Astrocyte (in vitro differentiated cells and primary cell): Measurements from ENCODE around the gene MLLT10.

Source experiments
- EZH2 ChIP-seq: IDR thresholded peaks from 2 replicates; pipeline ENCODE4 v1.6.1; 2012; ENCODE audit warnings: mild to moderate bottlenecking, low read length, inconsistent platforms; ENCODE audit not compliant: insufficient read depth
- TF ChIP-seq, protein P1 (sequence below): IDR thresholded peaks from 2 replicates; pipeline ENCODE4 v1.5.1; 2011; ENCODE audit warnings: low read depth, mild to moderate bottlenecking, inconsistent platforms, low read length, moderate library complexity; ENCODE audit not compliant: insufficient read depth

DNA sequence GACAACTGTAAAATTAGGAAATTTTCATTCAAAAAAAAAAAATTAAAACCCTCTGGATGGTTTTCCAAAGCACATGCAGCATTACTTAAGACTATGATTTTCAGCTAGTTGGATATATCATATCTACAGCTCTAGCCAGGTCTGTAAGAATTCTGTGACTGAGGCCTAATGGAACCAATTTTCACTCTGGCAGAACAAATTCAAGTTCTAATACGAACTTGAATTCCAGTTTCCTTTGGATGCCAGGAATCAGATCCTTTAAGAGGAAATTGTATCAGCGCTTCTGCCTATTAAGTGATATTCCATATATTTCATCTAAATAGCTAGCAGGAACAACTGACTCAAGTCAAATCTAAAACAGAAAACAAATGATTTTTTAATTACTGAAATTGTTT is 43.3 kb upstream of the MLLT10 start:
- TF ChIP-seq, protein P1, sequence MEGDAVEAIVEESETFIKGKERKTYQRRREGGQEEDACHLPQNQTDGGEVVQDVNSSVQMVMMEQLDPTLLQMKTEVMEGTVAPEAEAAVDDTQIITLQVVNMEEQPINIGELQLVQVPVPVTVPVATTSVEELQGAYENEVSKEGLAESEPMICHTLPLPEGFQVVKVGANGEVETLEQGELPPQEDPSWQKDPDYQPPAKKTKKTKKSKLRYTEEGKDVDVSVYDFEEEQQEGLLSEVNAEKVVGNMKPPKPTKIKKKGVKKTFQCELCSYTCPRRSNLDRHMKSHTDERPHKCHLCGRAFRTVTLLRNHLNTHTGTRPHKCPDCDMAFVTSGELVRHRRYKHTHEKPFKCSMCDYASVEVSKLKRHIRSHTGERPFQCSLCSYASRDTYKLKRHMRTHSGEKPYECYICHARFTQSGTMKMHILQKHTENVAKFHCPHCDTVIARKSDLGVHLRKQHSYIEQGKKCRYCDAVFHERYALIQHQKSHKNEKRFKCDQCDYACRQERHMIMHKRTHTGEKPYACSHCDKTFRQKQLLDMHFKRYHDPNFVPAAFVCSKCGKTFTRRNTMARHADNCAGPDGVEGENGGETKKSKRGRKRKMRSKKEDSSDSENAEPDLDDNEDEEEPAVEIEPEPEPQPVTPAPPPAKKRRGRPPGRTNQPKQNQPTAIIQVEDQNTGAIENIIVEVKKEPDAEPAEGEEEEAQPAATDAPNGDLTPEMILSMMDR: no peak
- TF ChIP-seq EZH2: no peak
